KMS-11 (cell line): ENCODE results near the gene ZNF609.
A peak's percentile ranks its signal among the peaks of the same experiment; 100 is the strongest.

Source experiments
- H2AFZ ChIP-seq: fragments of 200-600 bp; sonication (generic); 2 replicates; pipeline ENCODE4 v1.6.1; 2016; ENCODE audit warnings: antibody characterized with exemption, mixed run types, low read depth
- H3K27ac ChIP-seq: fragments of 200-600 bp; sonication (generic); 2 replicates; pipeline ENCODE4 v1.6.1; 2016; ENCODE audit warnings: mild to moderate bottlenecking, mixed run types
- H3K27me3 ChIP-seq: fragments of 200-600 bp; sonication (generic); 2 replicates; pipeline ENCODE4 v1.6.1; 2017; ENCODE audit warnings: mild to moderate bottlenecking, low read depth, mixed run types, moderate library complexity; ENCODE audit not compliant: insufficient read depth
- H3K36me3 ChIP-seq: fragments of 200-600 bp; sonication (generic); 2 replicates; pipeline ENCODE4 v1.6.1; 2017; ENCODE audit warnings: mild to moderate bottlenecking, mixed run types; ENCODE audit not compliant: insufficient read depth
- H3K4me1 ChIP-seq: fragments of 200-600 bp; sonication (generic); 2 replicates; pipeline ENCODE4 v1.6.1; 2016; ENCODE audit warnings: mild to moderate bottlenecking, low read depth, mixed run types; ENCODE audit not compliant: poor library complexity, severe bottlenecking
- H3K4me2 ChIP-seq: fragments of 200-600 bp; sonication (generic); 2 replicates; pipeline ENCODE4 v1.7.0; 2016; ENCODE audit warnings: mild to moderate bottlenecking, mixed run types
- H3K4me3 ChIP-seq: fragments of 200-600 bp; sonication (generic); IDR thresholded peaks from 2 replicates; pipeline ENCODE4 v1.6.1; 2017; ENCODE audit warnings: low read depth, low read length, mixed read lengths; ENCODE audit not compliant: insufficient read depth
- H3K79me2 ChIP-seq: fragments of 200-600 bp; sonication (generic); 2 replicates; pipeline ENCODE4 v1.6.1; 2016; ENCODE audit warnings: low read depth, mixed run types; ENCODE audit not compliant: insufficient read depth
- H3K9ac ChIP-seq: fragments of 200-600 bp; sonication (generic); 2 replicates; pipeline ENCODE4 v1.6.1; 2016; ENCODE audit warnings: mild to moderate bottlenecking, mixed run types
- H4K20me1 ChIP-seq: fragments of 200-600 bp; sonication (generic); 2 replicates; pipeline ENCODE4 v1.6.1; 2016; ENCODE audit warnings: mild to moderate bottlenecking, mixed run types; ENCODE audit not compliant: insufficient read depth
- CTCF ChIP-seq: fragments of 200-600 bp; sonication (generic); conservative IDR thresholded peaks from 2 replicates; pipeline ENCODE4 v1.6.1; 2017; ENCODE audit warnings: low read depth, mild to moderate bottlenecking, antibody characterized with exemption, low read length, moderate library complexity, mixed read lengths

ZNF609 gene

DNA sequence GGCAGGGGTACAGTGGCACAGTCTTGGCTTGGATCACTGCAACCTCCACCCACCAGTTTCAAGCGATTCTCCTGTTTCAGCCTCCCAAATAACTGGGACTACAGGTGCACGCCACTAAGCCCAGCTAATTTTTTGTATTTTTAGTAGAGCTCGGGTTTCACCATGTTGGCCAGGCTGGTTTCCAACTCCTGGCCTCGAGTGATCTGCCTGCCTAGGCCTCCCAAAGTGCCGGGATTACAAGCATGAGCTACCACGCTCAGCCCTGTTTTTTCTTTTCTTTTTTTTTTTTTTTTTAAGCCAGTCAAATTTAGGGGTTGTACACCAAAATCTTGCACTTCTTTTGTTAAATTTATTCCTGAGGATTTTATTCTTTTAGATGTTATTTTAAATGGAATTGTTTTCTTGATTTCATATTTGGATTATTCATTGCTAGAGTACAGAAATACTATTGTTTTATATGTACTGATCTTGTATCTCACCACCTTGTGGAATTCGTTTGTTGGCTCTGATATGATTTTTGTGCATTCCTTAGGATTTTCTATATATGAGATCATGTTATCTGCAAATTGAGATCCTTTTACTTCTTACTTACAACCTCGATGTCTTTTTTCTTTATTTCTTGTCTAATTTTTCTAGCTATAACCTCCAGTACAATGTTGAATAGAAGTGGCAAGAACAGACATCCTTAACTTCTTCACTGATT lies 65.6 kb downstream of the ZNF609 start:
- H3K4me3 ChIP-seq, result no peak overlapping the region
- no peaks in the 10 kb centered on the region for H3K27me3 ChIP-seq
- H3K4me1 ChIP-seq, result peaks cover 76% of the 10 kb centered on the region
- H2AFZ ChIP-seq, result no peak overlapping the region
- no peak overlapping the region for H3K9ac ChIP-seq
- peaks cover 99% of the 10 kb centered on the region for H3K79me2 ChIP-seq
- 0 out of 2 replicates have a peak, but pooled peaks cover 4% of the 10 kb centered on the region for H4K20me1 ChIP-seq
- TF ChIP-seq CTCF, result no peak
- no peaks in the 10 kb centered on the region for H3K36me3 ChIP-seq
- no peak overlapping the region for H3K27ac ChIP-seq
- no peak overlapping the region; the same call in 1 of the 2 replicates for H3K4me2 ChIP-seq

DNA sequence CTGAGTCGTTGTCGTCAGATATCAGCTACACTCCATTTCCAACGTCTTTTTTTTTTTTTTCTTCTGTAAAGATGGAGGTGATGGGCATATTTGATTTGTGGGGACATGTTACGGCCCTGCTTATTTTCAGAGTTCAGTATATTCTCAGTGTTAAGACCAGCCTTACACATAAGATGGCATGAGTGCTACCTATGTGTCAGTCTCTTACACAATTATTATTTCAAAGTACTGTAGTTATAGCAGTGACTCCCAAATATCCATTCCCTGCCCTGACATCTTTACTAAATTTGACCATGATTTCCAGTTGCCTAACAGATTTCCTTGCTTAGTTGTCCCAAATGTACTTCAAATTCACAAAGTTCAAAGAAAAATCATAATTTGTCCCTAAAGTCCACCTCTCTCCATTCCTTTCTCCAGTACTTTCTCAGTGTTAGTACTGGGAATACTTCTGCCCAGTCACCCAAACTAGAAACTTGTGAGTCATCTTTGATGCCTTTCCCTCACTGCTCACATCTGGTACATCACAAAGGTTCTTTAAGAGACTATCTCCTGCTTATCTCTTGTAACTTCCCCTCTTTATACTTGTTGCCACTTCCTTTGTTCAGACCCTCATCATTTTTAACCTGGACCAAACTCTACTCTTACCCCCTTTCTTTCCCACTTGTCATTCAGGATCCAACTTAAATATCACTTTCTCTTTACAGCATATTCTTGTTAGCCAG lies 67.0 kb downstream of the ZNF609 start:
- Histone ChIP-seq H3K4me1 (peaks cover 62% of the 10 kb centered on the region), H4K20me1 (no peaks in the 10 kb centered on the region), H3K36me3 (no peaks in the 10 kb centered on the region), H3K9ac (no peak overlapping the region), H2AFZ (no peak overlapping the region), H3K79me2 (peaks cover 100% of the 10 kb centered on the region), H3K27me3 (no peaks in the 10 kb centered on the region), H3K4me3 (no peak overlapping the region), H3K4me2 (peak overlapping the region; percentile 13; the same call in 1 of the 2 replicates), H3K27ac (no peak overlapping the region)
- TF ChIP-seq CTCF, result no peak

- H2AFZ ChIP-seq, result no peak overlapping the region
- no peak overlapping the region for H3K4me3 ChIP-seq
- peaks cover 55% of the 10 kb centered on the region for H3K4me1 ChIP-seq
- H3K27me3 ChIP-seq, result no peaks in the 10 kb centered on the region
- H4K20me1 ChIP-seq, result no peaks in the 10 kb centered on the region
- H3K36me3 ChIP-seq, result no peaks in the 10 kb centered on the region
- H3K79me2 ChIP-seq, result peaks cover 100% of the 10 kb centered on the region
- no peak overlapping the region for H3K9ac ChIP-seq
- no peak overlapping the region for H3K27ac ChIP-seq
- no peak for TF ChIP-seq CTCF
- no peak overlapping the region for H3K4me2 ChIP-seq
Measured at GRCh38 chr15:64528871-64529270, 68.5 kb downstream of the ZNF609 start.

DNA sequence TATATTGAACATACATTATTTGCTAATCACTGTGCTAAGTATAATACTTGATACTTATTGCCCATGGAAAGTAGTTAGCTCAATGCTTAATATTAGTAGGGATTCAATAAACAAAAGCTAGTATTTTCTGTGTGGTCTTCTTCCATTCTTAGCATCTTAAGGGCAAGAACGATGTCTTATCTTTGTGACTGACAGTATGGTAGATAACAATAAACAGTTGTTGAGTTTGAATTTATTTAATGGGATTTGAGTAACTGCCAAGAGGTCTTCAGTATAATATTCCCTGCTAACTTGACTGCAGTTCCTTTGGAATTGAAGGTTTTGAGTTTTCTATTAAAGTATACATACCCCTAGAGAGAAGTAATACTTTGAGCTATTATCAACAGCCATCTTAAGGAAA lies 70.1 kb downstream of the ZNF609 start:
- H3K4me2 ChIP-seq, result no peak overlapping the region
- H4K20me1 ChIP-seq, result peaks cover 4% of the 10 kb centered on the region; the same call in 1 of the 2 replicates
- no peaks in the 10 kb centered on the region for H3K36me3 ChIP-seq
- no peak overlapping the region for H3K27ac ChIP-seq
- H3K4me1 ChIP-seq, result peaks cover 52% of the 10 kb centered on the region
- H3K79me2 ChIP-seq, result peaks cover 100% of the 10 kb centered on the region
- no peak overlapping the region for H3K9ac ChIP-seq
- H3K4me3 ChIP-seq, result no peak overlapping the region
- no peaks in the 10 kb centered on the region for H3K27me3 ChIP-seq
- no peak for TF ChIP-seq CTCF
- H2AFZ ChIP-seq, result no peak overlapping the region
